Effector CD4-positive, alpha-beta T cell (primary cell): Measurements from ENCODE around the gene POPDC2.

Experiments
- DNase-seq: peaks from one replicate; pipeline ENCODE4 v3.0.0-alpha.2; 2020

Gene POPDC2

GRCh38 chr3:119669906-119670570, 9.6 kb upstream of the POPDC2 start:
- DNase-seq = no peak

GRCh38 chr3:119665954-119666559, 5.7 kb upstream of the POPDC2 start:
- no peak for DNase-seq

GRCh38 chr3:119664850-119665379, 4.5 kb upstream of the POPDC2 start:
- no peak for DNase-seq

GRCh38 chr3:119664370-119664769, 4.0 kb upstream of the POPDC2 start:
- no peak for DNase-seq

DNA sequence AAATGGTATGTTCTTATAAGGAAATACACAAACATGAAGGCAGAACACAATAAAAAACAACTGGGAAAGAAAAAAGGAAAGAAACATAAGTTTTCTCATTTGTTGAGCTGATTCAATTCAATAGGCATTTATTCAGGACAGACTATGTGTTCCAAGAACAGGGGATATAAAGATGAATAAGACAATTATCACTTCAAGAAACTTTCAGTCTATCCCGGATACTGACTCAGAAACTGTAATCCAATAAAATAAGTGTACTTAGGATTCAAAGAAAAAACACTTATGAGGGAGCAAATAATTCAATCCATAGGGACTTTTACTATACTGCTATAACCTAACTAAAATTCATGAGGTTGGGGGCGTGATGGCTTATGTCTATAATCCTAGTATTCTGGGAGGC, 3.5 kb upstream of the POPDC2 start:
- no peak for DNase-seq

- no peak for DNase-seq
Observed at GRCh38 chr3:119662604-119663373, 2.4 kb upstream of the POPDC2 start.

DNA sequence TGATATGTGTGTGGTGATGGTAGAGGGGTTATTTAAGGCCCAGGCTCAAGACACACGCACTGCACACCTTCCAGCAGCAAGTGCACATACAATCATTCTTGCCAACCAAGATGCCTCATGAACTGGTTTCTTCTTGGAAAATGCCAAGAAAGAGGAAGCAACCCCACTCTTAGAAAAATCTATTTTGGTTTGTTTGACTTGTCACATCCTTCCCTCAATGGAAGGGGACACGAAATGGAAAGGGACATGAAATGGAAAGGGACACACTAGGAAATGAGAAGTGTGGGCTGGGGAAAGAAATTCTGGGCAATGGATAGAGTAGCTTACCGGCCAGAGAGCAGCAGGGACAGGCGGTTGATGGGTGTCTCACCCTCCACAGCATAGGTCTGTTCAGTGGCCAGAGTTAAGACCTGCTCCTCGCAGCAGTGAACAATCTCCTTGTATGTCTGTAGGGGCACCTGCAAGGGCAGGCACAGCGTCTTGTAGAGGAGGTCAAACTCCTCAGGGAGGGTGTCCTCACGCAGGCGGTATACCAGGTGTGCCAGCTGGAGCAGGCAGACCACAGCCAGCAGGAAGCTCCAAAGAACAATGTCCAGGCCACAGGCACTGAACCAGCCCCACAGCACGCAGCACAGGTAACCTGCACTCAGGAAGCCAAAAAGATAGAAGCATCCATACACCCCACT, 640 bp downstream of the POPDC2 start:
- DNase-seq = no peak

DNA sequence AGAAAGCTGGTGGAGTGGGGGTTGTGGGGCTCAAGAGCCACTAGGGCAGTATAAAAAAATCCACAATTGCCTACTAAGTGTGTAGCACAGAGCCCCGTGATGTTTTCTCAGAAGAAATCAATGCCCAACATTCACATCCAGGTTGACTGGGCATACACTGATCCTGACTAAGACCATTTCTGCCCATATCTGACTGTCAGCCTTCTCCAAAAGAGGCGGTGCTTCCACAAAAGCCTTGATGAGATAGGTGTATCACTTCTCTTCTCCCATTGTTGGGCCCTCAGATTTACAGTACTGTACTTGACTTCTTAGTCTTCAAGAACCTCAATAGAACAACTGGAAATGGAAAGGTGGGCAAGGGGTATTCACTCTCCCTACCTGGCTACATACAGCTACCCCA, 1.4 kb downstream of the POPDC2 start:
- no peak for DNase-seq

DNA sequence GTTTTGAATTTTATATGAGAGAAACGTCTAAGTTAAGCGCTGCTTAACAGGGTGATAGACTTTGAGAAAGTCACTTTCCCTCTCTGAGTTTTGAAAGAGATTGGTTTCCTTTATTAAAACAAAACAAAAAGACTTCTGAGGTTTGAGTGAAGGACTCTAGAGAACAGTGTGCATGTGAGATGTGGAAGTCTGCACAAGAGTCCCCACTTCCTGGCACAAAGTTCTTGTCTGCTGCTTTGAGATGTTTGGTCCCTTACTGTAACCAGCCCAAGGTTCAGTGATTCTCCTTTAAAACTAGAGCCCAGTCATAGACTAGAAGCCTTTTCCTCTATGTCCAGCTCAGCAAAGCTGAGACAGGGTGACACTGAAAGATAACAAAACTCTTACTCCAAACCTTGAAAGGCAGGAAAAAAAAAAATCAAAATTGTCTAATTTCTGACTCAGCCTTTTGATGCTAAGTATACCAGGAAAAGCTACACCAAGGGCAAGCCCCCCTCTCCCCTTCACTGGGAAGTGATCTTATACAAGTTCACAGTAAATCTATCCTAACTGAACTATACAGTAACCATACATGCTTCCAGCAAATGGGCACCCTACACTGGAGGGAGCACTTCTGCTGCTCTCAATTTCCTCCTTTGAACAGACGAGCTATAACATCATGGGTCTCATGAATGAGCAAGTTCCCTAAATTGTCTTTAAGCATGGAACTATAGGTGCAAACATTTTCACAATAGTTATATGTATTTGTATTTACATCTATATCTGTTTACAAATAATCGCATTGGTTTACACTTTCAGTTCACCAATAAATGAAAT, 2.3 kb downstream of the POPDC2 start:
- DNase-seq = no peak

- DNase-seq = no peak
Observed at GRCh38 chr3:119653876-119654275, 6.5 kb downstream of the POPDC2 start.

DNA sequence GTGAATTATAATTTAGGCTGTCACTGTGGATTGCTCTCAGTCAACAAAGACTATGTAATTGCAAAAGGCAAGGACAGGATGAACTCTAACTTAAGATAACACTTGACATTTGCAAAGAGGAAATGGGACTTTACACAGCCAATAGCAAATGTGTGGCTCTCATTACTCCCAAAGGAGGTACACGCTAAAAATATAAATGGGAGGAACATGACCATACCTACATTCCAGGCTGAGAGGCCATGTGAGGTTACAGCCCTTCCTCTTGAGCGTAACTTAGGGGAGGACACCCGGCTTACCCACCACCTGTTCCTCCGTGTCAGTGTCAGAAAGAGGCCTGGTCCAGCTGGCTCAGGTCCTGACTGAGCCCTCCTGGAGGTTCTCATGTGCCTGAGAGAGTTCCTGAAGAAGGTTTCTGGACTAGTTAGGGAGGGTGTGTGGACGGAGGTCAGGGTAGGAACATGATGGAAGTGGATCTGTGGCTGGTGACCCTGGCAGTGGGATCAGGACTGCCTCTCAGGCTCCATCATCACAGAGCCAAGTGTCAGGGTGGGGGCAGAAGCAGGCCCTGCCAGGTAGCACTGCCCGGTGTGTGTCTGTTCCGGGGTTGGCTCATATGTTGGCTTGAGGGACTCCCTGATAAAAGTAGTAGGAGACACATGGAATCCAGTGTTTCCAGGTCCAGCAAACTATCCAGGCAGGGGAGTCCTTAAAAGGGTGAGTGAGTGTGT, 7.9 kb downstream of the POPDC2 start:
- no peak for DNase-seq

DNA sequence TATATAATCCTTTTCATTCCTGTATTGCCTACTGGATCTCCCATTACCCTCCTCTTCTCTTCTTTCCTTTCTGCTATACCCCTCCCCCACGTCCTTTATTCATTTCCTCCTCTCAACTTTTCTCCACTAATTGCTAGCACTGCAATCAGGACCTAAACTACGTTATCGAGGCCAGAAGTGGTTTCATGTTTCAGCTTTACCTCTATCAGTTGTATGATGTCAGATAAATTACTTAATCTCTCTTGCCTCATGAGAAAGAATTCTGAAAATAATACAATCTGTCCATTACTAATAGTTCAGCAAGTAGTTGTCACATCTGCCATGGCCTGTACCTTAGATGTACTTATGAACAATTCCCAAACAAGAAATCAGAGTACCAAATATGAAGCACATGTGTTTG, 10.6 kb downstream of the POPDC2 start:
- no peak for DNase-seq

- no peak for DNase-seq
Observed at GRCh38 chr3:119647843-119648575, 12.4 kb downstream of the POPDC2 start.

- no peak for DNase-seq
Observed at GRCh38 chr3:119647171-119647570, 13.2 kb downstream of the POPDC2 start.

DNA sequence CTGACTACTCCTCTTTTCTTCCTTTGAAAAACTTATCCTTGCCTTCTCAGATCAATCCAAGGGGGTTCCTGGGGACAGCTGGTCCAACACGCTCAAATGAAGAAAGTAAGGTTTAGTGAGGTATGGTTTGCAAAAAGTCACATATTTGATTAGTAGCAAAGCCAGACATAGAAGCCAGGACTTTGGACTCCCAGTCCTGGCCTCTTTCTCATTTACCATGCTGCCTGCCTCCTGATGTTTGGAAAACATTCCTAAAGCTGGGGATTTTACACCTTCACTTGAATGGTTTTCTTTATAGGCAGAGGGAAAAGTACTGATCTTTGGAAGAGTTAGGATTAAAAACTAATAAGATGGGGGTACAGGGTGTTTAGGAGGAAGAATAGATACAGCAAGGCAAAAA, 14.6 kb downstream of the POPDC2 start:
- no peak for DNase-seq

- DNase-seq = no peak
Observed at GRCh38 chr3:119644481-119644880, 15.9 kb downstream of the POPDC2 start.

GRCh38 chr3:119643528-119643927, 16.9 kb downstream of the POPDC2 start:
- DNase-seq = no peak

DNA sequence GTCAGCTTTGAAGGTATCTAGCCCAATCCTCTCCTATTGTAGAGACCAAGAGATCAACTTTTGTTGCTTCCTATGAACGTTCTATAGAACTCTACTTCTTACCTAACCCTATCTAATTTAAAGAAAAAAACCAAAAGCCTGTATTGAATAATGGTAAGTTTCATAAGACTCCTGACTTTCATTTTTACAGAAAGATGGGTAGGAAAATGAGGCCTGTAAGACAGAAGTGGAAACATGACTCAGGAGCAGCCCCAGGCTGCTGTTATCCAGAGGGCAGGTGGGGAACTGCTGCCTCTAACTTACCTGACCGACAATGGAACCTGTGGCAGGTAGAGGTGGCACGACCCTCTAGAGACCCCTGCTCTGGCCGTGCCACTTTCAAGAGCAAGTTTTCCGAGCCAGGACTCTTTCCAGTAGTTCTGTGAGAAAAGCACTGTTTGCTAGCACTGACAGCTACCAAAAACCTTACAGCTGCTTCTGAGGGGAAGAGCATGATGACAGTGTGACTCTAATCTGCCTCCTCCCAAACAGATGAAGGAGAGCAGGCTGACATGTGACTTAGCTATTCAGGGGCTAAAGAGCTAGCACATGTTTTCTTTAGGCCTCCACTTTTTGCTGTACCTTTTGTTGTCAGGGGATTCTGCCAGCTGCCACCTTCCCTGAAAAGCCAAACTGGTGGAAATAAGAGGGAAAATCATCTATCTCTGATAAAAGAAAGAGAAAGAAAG, 17.5 kb downstream of the POPDC2 start:
- no peak for DNase-seq

DNA sequence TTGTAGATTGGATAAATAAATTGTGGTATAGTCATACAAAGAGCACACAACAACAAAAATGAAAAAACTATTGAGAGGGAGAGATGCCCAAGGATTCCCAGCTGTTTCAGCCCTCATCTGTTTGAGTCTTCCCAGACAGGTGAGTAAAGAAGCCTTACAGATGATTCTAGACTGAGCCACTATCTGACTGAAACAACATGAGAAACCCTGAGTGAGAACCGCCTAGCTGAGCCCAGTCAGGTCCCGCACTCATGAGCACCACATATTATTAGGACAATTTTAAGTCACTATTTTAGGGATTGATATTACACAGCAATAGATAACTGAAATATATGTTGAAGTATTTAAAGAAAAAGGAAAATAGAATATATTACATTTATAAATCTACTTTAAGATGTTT, 19.0 kb downstream of the POPDC2 start:
- no peak for DNase-seq
